OCI-LY1 (cell line): ENCODE results near the gene HAUS7.

ENCODE experiments used
- H2AFZ ChIP-seq: fragments of 200-600 bp; sonication (generic), shearing (Covaris generic); 2 replicates; pipeline ENCODE4 v1.6.0; 2014; ENCODE audit warnings: antibody characterized with exemption, mild to moderate bottlenecking, low read length
- H3F3A ChIP-seq: fragments of 200-600 bp; sonication (generic), shearing (Covaris generic); 2 replicates; pipeline ENCODE4 v1.6.0; 2014; ENCODE audit warnings: mild to moderate bottlenecking, antibody characterized with exemption, low read length, moderate library complexity; ENCODE audit not compliant: insufficient read depth
- H3K27ac ChIP-seq: fragments of 200-600 bp; sonication (generic); 2 replicates; pipeline ENCODE4 v1.5.1; 2014; ENCODE audit warnings: low read length, mixed run types, mild to moderate bottlenecking, low read depth; ENCODE audit not compliant: poor library complexity, severe bottlenecking
- H3K27me3 ChIP-seq: fragments of 200-600 bp; sonication (generic); 2 replicates; pipeline ENCODE4 v1.6.0; 2014; ENCODE audit warnings: antibody characterized with exemption, mild to moderate bottlenecking, low read length, moderate library complexity; ENCODE audit not compliant: insufficient read depth
- H3K36me3 ChIP-seq: fragments of 200-600 bp; sonication (generic); 2 replicates; pipeline ENCODE4 v1.6.1; 2014; ENCODE audit warnings: mild to moderate bottlenecking, antibody characterized with exemption, low read length, moderate library complexity, mixed read lengths; ENCODE audit not compliant: insufficient read depth
- H3K4me1 ChIP-seq: fragments of 200-600 bp; sonication (generic); 2 replicates; pipeline ENCODE4 v1.5.1; 2014; ENCODE audit warnings: mild to moderate bottlenecking, low read length, moderate library complexity; ENCODE audit not compliant: insufficient read depth, severe bottlenecking
- H3K4me2 ChIP-seq: fragments of 200-600 bp; sonication (generic), shearing (Covaris generic); 2 replicates; pipeline ENCODE4 v1.6.1; 2014; ENCODE audit warnings: low read length
- H3K4me3 ChIP-seq: fragments of 200-600 bp; sonication (generic); 2 replicates; pipeline ENCODE4 v1.5.1; 2014; ENCODE audit warnings: low read length, low read depth, mild to moderate bottlenecking, mixed read lengths; ENCODE audit not compliant: poor library complexity, severe bottlenecking
- H3K79me2 ChIP-seq: fragments of 200-600 bp; shearing (Covaris generic); 2 replicates; pipeline ENCODE4 v1.6.1; 2016; ENCODE audit warnings: mixed run types, low read length, mixed read lengths; ENCODE audit not compliant: insufficient read depth
- H3K9ac ChIP-seq: fragments of 200-600 bp; sonication (generic), shearing (Covaris generic); 2 replicates; pipeline ENCODE4 v1.6.1; 2014; ENCODE audit warnings: mild to moderate bottlenecking, low read length, mixed read lengths
- H3K9me2 ChIP-seq: fragments of 200-600 bp; sonication (generic), shearing (Covaris generic); 2 replicates; pipeline ENCODE4 v1.6.1; 2014; ENCODE audit warnings: low read depth, mild to moderate bottlenecking, low read length, mixed read lengths
- H3K9me3 ChIP-seq: fragments of 200-600 bp; shearing (Covaris generic); 2 replicates; pipeline ENCODE4 v1.6.1; 2014; ENCODE audit warnings: low read length, mixed read lengths
- H4K20me1 ChIP-seq: fragments of 200-600 bp; sonication (generic), shearing (Covaris generic); 2 replicates; pipeline ENCODE4 v1.6.0; 2016; ENCODE audit warnings: mild to moderate bottlenecking, low read length; ENCODE audit not compliant: insufficient read depth
- CTCF ChIP-seq: fragments of 200-600 bp; sonication (generic), shearing (Covaris generic); IDR thresholded peaks from 2 replicates; pipeline ENCODE4 v1.5.1; 2017; ENCODE audit warnings: mild to moderate bottlenecking, antibody characterized with exemption, low read length, moderate library complexity, mixed read lengths
- EZH2 ChIP-seq: fragments of 200-600 bp; sonication (generic), shearing (Covaris generic); IDR thresholded peaks from 2 replicates; pipeline ENCODE4 v1.8.0; 2017; ENCODE audit warnings: borderline replicate concordance, mixed run types, mild to moderate bottlenecking, antibody characterized with exemption, low read length, moderate library complexity, mixed read lengths

The HAUS7 gene

GRCh38 chrX:153471663-153472280, 1.4 kb upstream of the HAUS7 start:
- H3K4me3 ChIP-seq: no peak overlapping the region
- no peaks in the 10 kb centered on the region for H3K27me3 ChIP-seq
- H3F3A ChIP-seq: no peaks in the 10 kb centered on the region
- no peaks in the 10 kb centered on the region for H4K20me1 ChIP-seq
- H3K9me2 ChIP-seq: no peaks in the 10 kb centered on the region
- peaks cover 20% of the 10 kb centered on the region for H3K4me1 ChIP-seq
- peaks cover 3% of the 10 kb centered on the region; the same call in 1 of the 2 replicates for H3K79me2 ChIP-seq
- H3K9me3 ChIP-seq: no peaks in the 10 kb centered on the region
- no peak overlapping the region for H3K9ac ChIP-seq
- H3K4me2 ChIP-seq: no peak overlapping the region
- H3K27ac ChIP-seq: no peak overlapping the region
- no peak for TF ChIP-seq CTCF
- no peak for TF ChIP-seq EZH2
- 0 out of 2 replicates have a peak, but pooled peaks cover 6% of the 10 kb centered on the region for H3K36me3 ChIP-seq
- H2AFZ ChIP-seq: no peak overlapping the region

- TF ChIP-seq CTCF (no peak; the same call in 1 of the 2 replicates), EZH2 (no peak)
- Histone ChIP-seq H3K27me3 (no peaks in the 10 kb centered on the region), H3K4me1 (peaks cover 15% of the 10 kb centered on the region), H3K4me3 (peak overlapping the region; percentile 92), H4K20me1 (no peaks in the 10 kb centered on the region), H3F3A (no peaks in the 10 kb centered on the region), H3K9me3 (no peaks in the 10 kb centered on the region), H3K79me2 (peaks cover 3% of the 10 kb centered on the region; the same call in 1 of the 2 replicates), H3K9ac (peak overlapping the region; percentile 82), H3K36me3 (0 out of 2 replicates have a peak, but pooled peaks cover 9% of the 10 kb centered on the region), H3K27ac (no peak overlapping the region), H3K9me2 (no peaks in the 10 kb centered on the region), H3K4me2 (peak overlapping the region; percentile 89), H2AFZ (no peak overlapping the region)
These were observed 465 bp downstream of the HAUS7 start for GRCh38 chrX:153469811-153470410.

- Histone ChIP-seq H3K4me1 (peaks cover 8% of the 10 kb centered on the region), H3K4me3 (no peak overlapping the region), H3K9ac (no peak overlapping the region), H3K27me3 (no peaks in the 10 kb centered on the region), H2AFZ (no peak overlapping the region), H3F3A (no peaks in the 10 kb centered on the region), H4K20me1 (no peaks in the 10 kb centered on the region), H3K9me2 (no peaks in the 10 kb centered on the region), H3K27ac (no peak overlapping the region), H3K79me2 (peaks cover 3% of the 10 kb centered on the region; the same call in 1 of the 2 replicates), H3K36me3 (0 out of 2 replicates have a peak, but pooled peaks cover 9% of the 10 kb centered on the region), H3K4me2 (no peak overlapping the region), H3K9me3 (no peaks in the 10 kb centered on the region)
- TF ChIP-seq EZH2: no peak
- TF ChIP-seq CTCF: no peak
These were observed 2.3 kb downstream of the HAUS7 start for GRCh38 chrX:153468008-153468580.
